Activated effector memory CD4-positive, alpha-beta T cell treated with Interleukin-2 at 50 U/mL for 16 hours (primary cell): Measurements from ENCODE around the gene SRGAP2B.
"Not testable (repeated sequence)": the region's sequence is repeated elsewhere in the genome, so short reads cannot be mapped to it uniquely, and the experiment has no call there.

Source experiments
- DNase-seq: peaks from one replicate; pipeline ENCODE4 v3.0.0-alpha.2; 2020

The SRGAP2B gene

DNA sequence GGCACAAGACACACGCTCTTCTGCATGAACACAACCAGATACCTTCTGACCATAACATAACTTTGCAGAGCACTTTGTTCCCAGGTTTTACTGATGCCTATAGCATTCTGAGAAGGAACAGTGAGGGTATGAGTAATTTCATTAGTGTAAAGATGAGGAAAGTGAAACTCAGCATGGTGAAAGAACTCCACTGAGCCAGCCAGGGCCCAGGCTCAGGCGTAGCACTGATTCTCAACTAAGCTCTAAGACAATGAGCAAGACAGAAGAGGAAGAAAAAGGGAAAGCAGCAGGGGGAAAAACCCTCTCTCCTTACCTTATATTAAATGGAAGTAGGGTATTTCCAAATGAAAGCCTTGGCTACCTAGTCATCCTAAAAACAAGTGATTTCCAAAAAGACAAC is 155.1 kb downstream of the SRGAP2B start:
- not testable (repeated sequence) for DNase-seq

- not testable (repeated sequence) for DNase-seq
Measured at GRCh38 chr1:144938627-144939026, 156.5 kb downstream of the SRGAP2B start.

- not testable (repeated sequence) for DNase-seq
Measured at GRCh38 chr1:144936186-144936732, 158.9 kb downstream of the SRGAP2B start.

DNA sequence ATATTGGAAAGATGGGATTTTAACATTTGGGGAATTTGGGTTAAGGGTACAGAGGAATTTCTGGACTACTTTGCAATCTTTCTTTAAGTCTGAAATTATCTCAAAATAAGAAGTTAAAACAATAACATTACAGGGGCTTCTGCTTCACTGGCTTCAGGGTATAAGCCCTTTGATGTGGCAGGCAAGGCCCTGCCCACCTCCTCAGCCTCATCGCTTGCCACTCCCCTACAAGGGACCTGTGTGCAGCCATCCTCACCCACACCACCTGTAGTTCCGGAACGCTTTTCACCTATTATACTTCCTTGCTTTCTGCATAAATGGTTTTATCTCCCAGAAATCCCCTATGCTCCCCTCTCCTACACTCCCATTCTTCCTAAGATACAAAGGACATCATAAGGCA is 159.8 kb downstream of the SRGAP2B start:
- not testable (repeated sequence) for DNase-seq

DNA sequence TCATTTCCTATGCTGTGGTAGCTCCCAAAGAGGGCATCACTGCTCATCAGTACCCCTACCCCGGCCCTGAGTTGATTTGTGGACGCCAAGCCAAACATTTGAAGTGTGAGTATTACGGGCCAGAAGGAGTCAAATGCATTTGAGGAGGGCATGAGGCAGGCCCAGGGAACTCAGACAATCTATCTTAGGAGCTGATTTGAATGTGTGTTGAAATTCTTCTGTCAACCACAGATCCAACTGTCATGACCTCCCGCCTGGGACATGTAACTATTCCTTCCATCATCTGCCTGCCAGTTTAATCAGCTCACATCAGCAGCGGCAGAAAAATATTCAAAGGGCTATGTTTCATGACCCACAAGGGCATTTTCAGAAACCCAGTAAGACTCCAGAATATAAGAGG is 162.1 kb downstream of the SRGAP2B start:
- DNase-seq, result not testable (repeated sequence)

DNA sequence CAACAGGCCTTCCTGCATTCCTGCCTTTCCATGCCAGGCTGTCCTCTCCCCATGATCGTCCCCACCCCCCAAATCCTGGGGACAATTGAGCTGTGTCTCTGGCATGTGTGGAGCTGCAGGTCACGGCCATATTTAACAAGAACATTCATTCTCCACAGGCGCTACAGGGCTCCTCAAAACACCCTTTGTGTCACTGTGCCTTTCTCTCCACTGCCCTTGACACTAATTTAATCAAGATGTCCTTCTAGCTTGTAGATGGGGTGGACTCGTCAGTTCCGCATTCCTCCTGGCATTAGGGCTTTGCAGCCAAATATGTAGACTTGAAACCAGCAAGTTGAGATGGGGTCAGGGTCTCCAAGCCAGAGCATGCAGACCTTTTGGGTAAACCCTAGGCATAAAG is 163.0 kb downstream of the SRGAP2B start:
- DNase-seq, result not testable (repeated sequence)

- DNase-seq, result not testable (repeated sequence)
Measured at GRCh38 chr1:144931553-144931952, 163.6 kb downstream of the SRGAP2B start.

DNA sequence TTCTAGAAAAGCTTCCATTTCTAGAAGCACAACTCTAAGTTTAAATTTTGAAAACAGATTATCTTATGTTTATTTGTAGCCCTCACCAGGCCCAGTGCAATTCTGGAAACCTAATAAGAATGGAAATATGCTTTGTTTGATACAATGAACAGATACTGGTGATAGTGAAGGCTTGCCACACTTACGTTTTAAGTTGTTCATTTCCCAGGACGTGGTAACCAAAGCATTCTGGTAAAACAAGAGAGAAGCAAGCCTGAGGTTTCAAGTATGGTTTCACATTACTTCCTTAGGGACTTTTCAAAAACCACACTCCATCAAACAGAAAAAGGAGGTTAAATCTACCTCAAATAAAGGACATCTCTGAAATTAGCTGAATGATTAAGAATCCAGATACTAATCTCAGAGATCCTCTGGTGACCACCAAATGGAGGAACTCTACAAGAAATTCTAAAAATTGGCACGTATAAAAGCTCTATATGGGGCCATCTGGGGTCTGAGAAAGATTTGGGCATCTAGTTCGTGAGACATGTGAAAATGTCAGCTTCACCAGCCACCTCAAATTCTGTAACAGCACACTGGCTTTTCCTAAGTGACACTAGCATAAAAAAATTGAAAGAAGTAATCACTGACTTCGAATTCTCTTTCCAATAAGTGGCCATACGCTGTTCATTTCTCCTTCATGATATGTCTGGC is 164.9 kb downstream of the SRGAP2B start:
- DNase-seq, result not testable (repeated sequence)

- not testable (repeated sequence) for DNase-seq
Measured at GRCh38 chr1:144927292-144927691, 167.8 kb downstream of the SRGAP2B start.

DNA sequence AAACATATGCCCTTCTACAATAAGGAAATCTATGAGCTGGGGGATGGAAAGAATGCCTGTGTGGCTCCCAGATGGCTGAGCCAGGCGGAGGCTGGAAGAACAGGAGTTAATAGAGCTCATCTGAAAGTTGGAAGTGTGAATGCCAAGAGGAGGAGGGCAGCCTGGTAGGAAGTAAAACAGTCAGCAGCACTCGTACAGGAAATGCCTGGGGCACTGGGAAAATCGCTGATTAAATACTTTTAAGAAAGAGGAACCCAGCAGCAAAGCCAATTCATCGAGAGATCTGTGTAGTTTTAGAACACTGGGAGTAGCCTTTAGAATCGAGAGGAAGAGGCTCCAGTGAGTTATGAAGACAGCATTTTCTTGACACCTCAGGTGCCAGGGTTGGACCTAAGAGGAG is 171.5 kb downstream of the SRGAP2B start:
- DNase-seq, result not testable (repeated sequence)

- not testable (repeated sequence) for DNase-seq
Measured at GRCh38 chr1:144922785-144923184, 172.3 kb downstream of the SRGAP2B start.

DNA sequence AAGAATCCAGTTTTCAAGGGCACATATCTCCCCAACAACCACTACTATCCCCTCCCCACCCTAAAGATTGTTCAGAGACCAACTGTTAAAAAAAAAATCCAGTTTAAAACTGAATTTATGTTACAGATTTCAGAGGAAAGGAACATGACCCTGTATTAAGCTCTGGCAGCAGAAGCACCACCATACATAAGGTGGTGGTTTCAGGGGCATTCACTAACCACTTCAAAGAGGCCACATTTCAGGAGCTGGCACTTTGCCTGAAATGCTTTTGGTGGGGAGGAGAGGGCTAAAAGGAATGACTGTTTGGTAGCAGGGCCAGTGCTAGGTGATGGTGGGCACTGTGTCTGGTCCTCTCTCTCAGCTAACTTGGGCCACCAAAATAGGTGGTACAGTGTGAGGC is 176.0 kb downstream of the SRGAP2B start:
- not testable (repeated sequence) for DNase-seq

DNA sequence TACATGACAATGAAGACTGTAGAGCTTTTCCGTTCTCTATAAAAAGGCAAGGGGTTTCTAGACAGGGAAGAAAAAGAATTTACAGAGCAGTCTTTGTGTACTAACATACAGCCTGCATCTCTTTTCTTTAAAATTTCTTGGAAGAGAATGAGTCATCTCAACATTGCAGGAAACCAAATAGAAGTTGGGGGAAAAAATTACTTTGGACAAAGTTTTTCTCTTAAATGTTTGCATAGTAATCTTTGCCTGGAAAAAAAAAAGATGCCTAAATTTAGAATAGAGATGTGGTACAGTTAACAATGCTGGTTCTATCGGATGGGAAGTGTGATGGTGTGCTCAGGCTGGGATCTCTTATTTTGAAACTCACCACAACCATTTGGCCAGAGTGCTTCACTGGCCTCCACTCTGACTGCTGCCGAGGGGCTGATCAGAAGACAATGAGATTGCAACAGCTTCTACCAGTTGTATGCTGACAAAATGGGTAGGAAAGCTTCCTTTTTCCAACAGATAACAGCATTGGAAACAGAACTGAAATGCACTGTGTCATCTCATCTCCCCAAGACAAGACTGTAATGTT is 177.0 kb downstream of the SRGAP2B start:
- DNase-seq, result not testable (repeated sequence)

GRCh38 chr1:144917154-144918026 is 177.7 kb downstream of the SRGAP2B start:
- not testable (repeated sequence) for DNase-seq

DNA sequence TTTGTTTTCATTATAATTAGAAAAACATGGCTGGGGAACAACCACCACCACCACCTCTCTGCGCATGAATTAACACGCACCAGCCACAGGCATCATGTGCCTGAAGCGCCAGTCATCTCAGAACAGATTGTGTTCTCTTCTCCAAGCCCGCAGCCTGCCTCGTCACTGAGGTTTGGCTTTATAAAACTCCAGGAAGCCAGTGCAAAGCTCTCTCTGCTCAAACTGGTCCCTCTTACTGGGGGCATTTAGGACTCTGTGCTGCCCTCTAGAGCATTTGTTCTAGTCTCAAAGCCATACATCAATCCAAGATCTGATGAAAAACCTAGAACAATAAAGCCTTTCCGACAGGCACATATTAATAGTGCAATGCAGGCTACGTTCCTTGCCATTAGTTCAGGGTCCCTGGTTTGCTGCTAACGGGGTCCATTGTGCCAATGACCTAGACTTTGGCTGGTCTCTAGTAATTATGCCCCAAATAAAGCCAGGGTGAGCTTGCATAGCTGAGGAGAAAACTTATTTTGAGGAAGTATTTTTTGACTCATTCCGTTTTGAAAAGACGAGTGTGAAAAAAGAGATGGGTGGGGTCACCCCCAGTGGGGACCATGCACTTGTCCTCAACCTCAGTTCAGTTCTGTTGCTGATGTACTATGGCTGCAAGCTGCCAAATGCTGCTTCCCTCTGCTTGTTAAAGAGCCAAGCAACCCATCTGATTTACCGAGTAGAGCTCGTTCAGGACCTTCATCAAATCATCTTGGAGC is 181.0 kb downstream of the SRGAP2B start:
- DNase-seq, result not testable (repeated sequence)

- DNase-seq, result not testable (repeated sequence)
Measured at GRCh38 chr1:144913458-144913857, 181.7 kb downstream of the SRGAP2B start.

- DNase-seq, result not testable (repeated sequence)
Measured at GRCh38 chr1:144910729-144911128, 184.4 kb downstream of the SRGAP2B start.

DNA sequence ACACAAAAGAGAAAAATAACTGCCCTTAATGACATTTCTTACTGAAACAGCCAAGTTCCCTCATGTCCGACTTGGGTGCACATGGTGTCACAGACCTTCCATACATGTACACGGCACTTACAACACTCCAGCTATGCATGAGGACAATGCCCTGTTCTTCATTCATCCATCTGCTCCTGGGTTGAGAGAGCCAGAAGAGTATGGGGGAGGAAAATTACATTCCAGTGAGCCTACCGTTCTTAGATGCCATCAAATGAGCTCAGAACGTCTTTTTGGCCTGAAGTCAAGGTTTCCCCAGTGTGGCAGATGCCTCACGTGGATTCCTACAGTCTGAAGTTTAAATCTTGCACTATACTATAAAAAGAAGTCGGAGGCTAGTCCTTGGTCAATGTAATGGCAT is 194.3 kb downstream of the SRGAP2B start:
- DNase-seq, result not testable (repeated sequence)

DNA sequence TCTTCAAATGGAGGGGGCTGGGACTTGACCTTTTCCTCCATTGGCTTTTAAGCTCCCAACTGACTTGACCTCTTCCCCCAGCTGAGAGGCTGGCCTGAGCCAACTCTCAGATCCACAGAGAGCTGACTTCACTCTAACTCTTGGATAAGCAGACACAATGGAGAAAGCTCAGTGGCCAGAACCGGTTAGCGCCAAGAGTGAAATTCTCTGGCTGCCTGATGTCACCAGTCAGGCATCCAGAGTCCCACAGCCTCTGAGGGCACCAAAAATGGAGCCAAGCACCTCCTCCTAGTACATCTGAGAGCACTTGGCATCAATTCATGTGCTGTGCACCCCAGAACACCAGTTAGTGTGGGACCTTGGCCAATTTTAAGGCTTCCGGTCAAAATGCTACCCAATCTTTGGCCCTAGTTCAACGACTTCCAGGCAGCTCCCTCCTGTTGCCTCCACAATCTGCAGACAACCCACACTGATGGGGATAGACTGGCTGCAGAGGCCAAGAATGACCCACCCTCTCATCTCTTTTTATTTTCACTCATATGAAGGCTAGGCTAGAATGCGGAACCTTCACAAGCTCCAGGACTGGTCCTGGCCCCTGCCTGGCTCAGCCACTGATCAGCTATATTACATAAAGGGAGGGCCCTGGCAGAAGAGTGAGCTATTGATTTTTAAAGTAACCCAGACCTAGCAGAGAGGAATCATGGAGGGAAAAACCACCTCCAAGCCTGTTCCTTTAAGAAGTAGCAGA is 200.5 kb downstream of the SRGAP2B start:
- not testable (repeated sequence) for DNase-seq

GRCh38 chr1:144893710-144894438 is 201.3 kb downstream of the SRGAP2B start:
- DNase-seq, result not testable (repeated sequence)

DNA sequence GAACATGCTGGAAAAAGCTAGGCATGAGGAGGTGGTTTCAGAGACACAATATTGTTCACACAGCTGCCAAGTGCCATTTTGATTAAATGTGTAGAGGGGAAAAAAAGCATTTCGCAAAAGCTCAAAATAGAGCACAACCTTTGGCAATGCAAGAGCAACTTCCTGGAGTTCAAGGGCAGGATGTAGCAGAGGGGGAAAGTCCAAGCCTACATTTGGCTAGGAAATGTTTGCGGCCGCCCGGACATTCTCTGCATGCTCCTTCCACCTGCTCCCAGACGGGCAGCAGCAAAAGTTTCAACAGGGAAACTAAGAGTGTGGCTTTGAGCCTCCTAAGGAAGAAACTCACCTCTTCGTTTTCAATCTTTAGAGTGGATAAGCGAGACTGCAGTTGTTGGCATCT is 202.1 kb downstream of the SRGAP2B start:
- DNase-seq, result not testable (repeated sequence)
